B cell (primary cell): ENCODE measurements around the gene RAB11FIP5. TPM values are rescaled to one million over a fixed set of nuclear protein-coding genes. Genes with fewer than 3 reads are reported as not detected.

Experiments
- ATAC-seq: fragments of 200-7000 bp; cut with Tn5 transposase; one replicate; pipeline ENCODE4 v1.10.0; 2021; ENCODE audit warnings: low read depth, mild to moderate bottlenecking, moderate number of reproducible peaks, moderate library complexity
- CTCF ChIA-PET: fragments of 350-600 bp; sonication (Branson Sonifier 250); formaldehyde crosslinking; loops from one replicate; lab custom pipeline; 2021; ENCODE audit warnings: antibody characterized with exemption, inconsistent platforms; lab: Charles Lee
- POLR2A ChIA-PET: fragments of 350-600 bp; sonication (Branson Sonifier 250); formaldehyde crosslinking; loops from one replicate; lab custom pipeline; 2021; ENCODE audit warnings: antibody characterized with exemption; lab: Charles Lee
- DNase-seq: peaks from one replicate; pipeline ENCODE4 v3.0.0; 2013
- H2AFZ ChIP-seq: 2 replicates; pipeline ENCODE4 v1.6.1; 2012; ENCODE audit warnings: mild to moderate bottlenecking, low read depth, low read length; ENCODE audit not compliant: insufficient read depth, poor library complexity, severe bottlenecking
- H3K27ac ChIP-seq, 2 donors: 1 replicate in 1 of 2; 2 replicates in 1 of 2; pipeline ENCODE4 v1.5.1; 2012 to 2013; ENCODE audit warnings: low read length in 2 of 2, mild to moderate bottlenecking in 2 of 2, moderate library complexity in 1 of 2
- H3K27me3 ChIP-seq, 4 experiments: fragments of 200-600 bp in 1 of 4; sonication (generic) in 1 of 4; replicated peaks in 1 of 4; 1 replicate in 2 of 4; 2 replicates in 2 of 4; pipeline versions ENCODE4 v1.6.1 to v1.7.0; 2013 to 2016; ENCODE audit warnings: low read length in 3 of 4, mild to moderate bottlenecking in 2 of 4, mixed read lengths in 1 of 4, moderate library complexity in 1 of 4; ENCODE audit not compliant: insufficient read depth in 4 of 4, control insufficient read depth in 3 of 4; ENCODE audit errors: control extremely low read depth in 1 of 4
- H3K36me3 ChIP-seq, 2 experiments: replicated peaks in 1 of 2; 1 replicate in 1 of 2; 2 replicates in 1 of 2; pipeline versions ENCODE4 v1.6.1 to v1.7.1; 2013; ENCODE audit warnings: low read length in 1 of 2; ENCODE audit not compliant: insufficient read depth in 2 of 2, control insufficient read depth in 1 of 2; ENCODE audit errors: control extremely low read depth in 1 of 2, extremely low read depth in 1 of 2
- H3K4me1 ChIP-seq, 2 donors: fragments of 200-600 bp in 1 of 2; sonication (generic) in 1 of 2; 1 replicate in 1 of 2; 2 replicates in 1 of 2; pipeline versions ENCODE4 v1.5.1 to v1.6.1; 2013 to 2017; ENCODE audit warnings: low read length in 2 of 2; ENCODE audit not compliant: control insufficient read depth in 2 of 2, insufficient read depth in 2 of 2
- H3K4me2 ChIP-seq: replicated peaks from 2 replicates; pipeline ENCODE3; 2012; ENCODE audit warnings: mild to moderate bottlenecking, low read depth, low read length; ENCODE audit not compliant: poor library complexity, severe bottlenecking
- H3K4me3 ChIP-seq, 5 experiments: fragments of 200-600 bp in 1 of 5; sonication (generic) in 1 of 5; 1 replicate in 3 of 5; 2 replicates in 2 of 5; pipeline versions ENCODE4 v1.5.1 to v1.7.0; 2011 to 2016; ENCODE audit warnings: low read length in 4 of 5, mild to moderate bottlenecking in 4 of 5, low read depth in 2 of 5, control low read depth in 1 of 5, moderate library complexity in 1 of 5; ENCODE audit not compliant: insufficient read depth in 1 of 5; ENCODE audit errors: control extremely low read depth in 1 of 5, extremely low read depth in 1 of 5
- H3K79me2 ChIP-seq: fragments of 200-600 bp; sonication (generic); one replicate; pipeline ENCODE4 v1.6.0; 2016; ENCODE audit warnings: low read length; ENCODE audit not compliant: control insufficient read depth, insufficient read depth
- H3K9ac ChIP-seq: fragments of 200-600 bp; sonication (generic); 2 replicates; pipeline ENCODE4 v1.6.1; 2017; ENCODE audit warnings: mild to moderate bottlenecking, low read length, moderate library complexity
- H3K9me3 ChIP-seq, 3 donors: one replicate each; pipeline versions ENCODE4 v1.6.1 to v1.7.1; 2013; ENCODE audit warnings: low read length in 2 of 3; ENCODE audit not compliant: control insufficient read depth in 2 of 3, insufficient read depth in 1 of 3; ENCODE audit errors: control extremely low read depth in 1 of 3
- H4K20me1 ChIP-seq: 2 replicates; pipeline ENCODE4 v1.6.0; 2012; ENCODE audit warnings: mild to moderate bottlenecking, low read length; ENCODE audit not compliant: insufficient read depth, control insufficient read depth, poor library complexity, severe bottlenecking
- H3K27ac Mint-ChIP-seq: one replicate; pipeline ENCODE4 v1.8.0; 2021; ENCODE audit warnings: mixed read lengths
- H3K27me3 Mint-ChIP-seq: one replicate; pipeline ENCODE4 v1.8.0; 2021; ENCODE audit warnings: mixed read lengths
- H3K4me1 Mint-ChIP-seq: one replicate; pipeline ENCODE4 v1.8.0; 2021; ENCODE audit warnings: mixed read lengths
- H3K4me3 Mint-ChIP-seq: one replicate; pipeline ENCODE4 v1.8.0; 2021; ENCODE audit warnings: mixed read lengths
- H3K9me3 Mint-ChIP-seq: one replicate; pipeline ENCODE4 v1.8.0; 2022; ENCODE audit warnings: mixed read lengths; ENCODE audit not compliant: insufficient read depth
- CTCF ChIP-seq: fragments of 200-600 bp; IDR thresholded peaks from one replicate; pipeline ENCODE4 v1.8.0; 2022; ENCODE audit warnings: antibody characterized with exemption, mild to moderate bottlenecking
- EZH2 ChIP-seq: IDR thresholded peaks from 2 replicates; pipeline ENCODE4 v1.6.1; 2012; ENCODE audit warnings: borderline replicate concordance, low read depth, mild to moderate bottlenecking, moderate library complexity, low read length; ENCODE audit not compliant: insufficient read depth, poor library complexity, severe bottlenecking
- WGBS: methylation state at CpG from one replicate; pipeline ENCODE4 v1.1.5; 2013; ENCODE audit warnings: missing lambda C conversion rate; ENCODE audit not compliant: insufficient coverage; 5-methylcytosine and 5-hydroxymethylcytosine counted together
- intact Hi-C: fragments of 100-400 bp; cut with micrococcal nuclease; formaldehyde crosslinking; loops from one replicate; pipeline ENCODE4 v1.10.0; 2022
- polyA plus RNA-seq: library from polyadenylated mRNA; depleted of rRNA; stranded (reverse); fragments of >200 nt; gene quantifications from 2 replicates; pipeline ENCODE4 v1.2.3, GENCODE V29; 2012
- total RNA-seq, 2 donors: library from RNA; stranded (reverse); fragments of 120-200 nt in 1 of 2; gene quantifications; 1 replicate in 1 of 2; 2 replicates in 1 of 2; pipeline versions ENCODE4 v1.2.3 to v1.2.4, GENCODE V29; 2013 to 2022

RAB11FIP5 gene
- total and polyA plus RNA-seq, 2 donors (not counting 1 experiment from before 2014, with no cell fraction given): 1.7 to 4.6 TPM

GRCh38 chr2:73027340-73027739 lies 85.4 kb downstream of the RAB11FIP5 start:
- Histone ChIP-seq H3K27me3 (no peaks in the 10 kb centered on the region), H3K4me3 (no peak overlapping the region), H3K9me3 (no peaks in the 10 kb centered on the region), H4K20me1 (no peaks in the 10 kb centered on the region), H3K9ac (no peak overlapping the region), H3K36me3 (peaks cover 0 to 3% of the 10 kb centered on the region in 2 experiments), H3K79me2 (no peaks in the 10 kb centered on the region), H3K4me1 (no peaks in the 10 kb centered on the region), H3K4me2 (no peak overlapping the region), H2AFZ (no peak overlapping the region), H3K27ac (no peak overlapping the region)
- ChIA-PET POLR2A (no interaction called here), CTCF (interaction anchor here (0.6 to 1.4 kb wide), 2 partner anchors 54 to 70 kb away, joined by 3 read pairs; no protein-coding TSS in a partner anchor)
- Mint-ChIP-seq H3K27ac (no peak overlapping the region), H3K27me3 (no peaks in the 10 kb centered on the region), H3K4me1 (no peaks in the 10 kb centered on the region), H3K9me3 (no peaks in the 10 kb centered on the region), H3K4me3 (no peak overlapping the region)
- ATAC-seq (no peak), DNase-seq (no peak)
- TF ChIP-seq EZH2: no peak
- no peak for TF ChIP-seq CTCF
- WGBS: 100% methylated on average over 1 of the region's 1 CpG
- intact Hi-C loops: no loop called here

- no peak overlapping the region for H3K4me2 ChIP-seq
- H2AFZ ChIP-seq: no peak overlapping the region
- no peak for TF ChIP-seq EZH2
- TF ChIP-seq CTCF: no peak
- intact Hi-C loops: no loop called here
- no peaks in the 10 kb centered on the region for H3K9me3 Mint-ChIP-seq
- H3K4me3 Mint-ChIP-seq: no peak overlapping the region
- POLR2A ChIA-PET: no interaction called here
- H4K20me1 ChIP-seq: no peaks in the 10 kb centered on the region
- no peaks in the 10 kb centered on the region for H3K27me3 Mint-ChIP-seq
- H3K27me3 ChIP-seq: no peaks in the 10 kb centered on the region
- DNase-seq: no peak
- ATAC-seq: no peak
- no peaks in the 10 kb centered on the region for H3K4me1 ChIP-seq
- no peak overlapping the region for H3K27ac ChIP-seq
- no peaks in the 10 kb centered on the region for H3K9me3 ChIP-seq
- no peak overlapping the region for H3K9ac ChIP-seq
- H3K4me3 ChIP-seq: no peak overlapping the region
- peaks cover 3 to 4% of the 10 kb centered on the region in 2 experiments for H3K36me3 ChIP-seq
- WGBS: 83% methylated on average over 1 of the region's 1 CpG
- no peak overlapping the region for H3K27ac Mint-ChIP-seq
- CTCF ChIA-PET: no interaction called here
- no peaks in the 10 kb centered on the region for H3K4me1 Mint-ChIP-seq
- no peaks in the 10 kb centered on the region for H3K79me2 ChIP-seq
Measured at GRCh38 chr2:73023497-73023896, 89.3 kb downstream of the RAB11FIP5 start.

Other genes starting within 250 kb of the RAB11FIP5 start
- not detected in 2 replicates for gene SPR, start 225.5 kb downstream of the RAB11FIP5 start, total RNA-seq
- gene SPR, start 225.5 kb downstream of the RAB11FIP5 start, polyA plus RNA-seq: not detected in 2 replicates
- gene EMX1, start 195.4 kb downstream of the RAB11FIP5 start, total RNA-seq: not detected in 2 replicates
- gene EMX1, start 195.4 kb downstream of the RAB11FIP5 start, polyA plus RNA-seq: not detected in 2 replicates
- gene SFXN5, start 41.2 kb downstream of the RAB11FIP5 start, total RNA-seq: 16.9 and 17.8 TPM in 2 replicates
- 6.9 and 8.0 TPM in 2 replicates for gene SFXN5, start 41.2 kb downstream of the RAB11FIP5 start, polyA plus RNA-seq
- gene NOTO, start 89.6 kb upstream of the RAB11FIP5 start, total RNA-seq: not detected in 2 replicates
- not detected in 2 replicates for gene NOTO, start 89.6 kb upstream of the RAB11FIP5 start, polyA plus RNA-seq
- 39.2 and 41.0 TPM in 2 replicates for gene SMYD5, start 101.3 kb upstream of the RAB11FIP5 start, total RNA-seq
- 31.9 and 35.2 TPM in 2 replicates for gene SMYD5, start 101.3 kb upstream of the RAB11FIP5 start, polyA plus RNA-seq
- gene PRADC1, start 120.3 kb upstream of the RAB11FIP5 start, total RNA-seq: 2.3 and 4.2 TPM in 2 replicates
- 3.3 and 4.6 TPM in 2 replicates for gene PRADC1, start 120.3 kb upstream of the RAB11FIP5 start, polyA plus RNA-seq
- gene CCT7, start 121.4 kb upstream of the RAB11FIP5 start, total RNA-seq: 160 and 164 TPM in 2 replicates
- 80.3 and 94.4 TPM in 2 replicates for gene CCT7, start 121.4 kb upstream of the RAB11FIP5 start, polyA plus RNA-seq
- gene FBXO41, start 171.5 kb upstream of the RAB11FIP5 start, total RNA-seq: 23.7 and 25.2 TPM in 2 replicates
- 21.8 and 29.6 TPM in 2 replicates for gene FBXO41, start 171.5 kb upstream of the RAB11FIP5 start, polyA plus RNA-seq
- gene EGR4, start 180.6 kb upstream of the RAB11FIP5 start, total RNA-seq: 0.30 and 0.41 TPM in 2 replicates
- gene EGR4, start 180.6 kb upstream of the RAB11FIP5 start, polyA plus RNA-seq: 2.6 and 2.7 TPM in 2 replicates